GM21528 (cell line): ENCODE measurements around the gene MCU.
"Not testable (repeated sequence)": the region's sequence is repeated elsewhere in the genome, so short reads cannot be mapped to it uniquely, and the experiment has no call there.

Experiments
- ATAC-seq: cut with Tn5 transposase; IDR thresholded peaks from one replicate; pipeline ENCODE4 v1.9.1; 2021; ENCODE audit warnings: mild to moderate bottlenecking, moderate library complexity; ENCODE audit not compliant: unreplicated experiment, low FRiP score

Gene MCU

DNA sequence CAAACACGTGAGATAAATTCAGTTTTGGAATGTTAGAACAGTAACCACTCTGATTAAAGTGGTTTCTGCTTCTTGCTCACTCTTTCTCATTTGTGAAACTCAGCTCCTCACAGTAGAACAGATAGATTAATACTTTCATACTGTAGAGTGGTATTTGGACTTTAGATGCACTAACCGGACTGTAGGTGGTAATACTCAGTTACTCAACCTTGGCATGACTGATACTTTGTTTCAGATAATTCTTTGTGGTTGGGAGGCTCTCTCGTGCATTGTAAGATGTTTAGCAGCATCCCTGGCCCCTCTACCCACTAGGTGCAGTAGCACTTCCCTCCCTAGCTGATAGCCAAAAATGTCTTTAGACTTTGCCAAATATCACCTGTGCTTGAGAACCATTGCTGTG lies 37.6 kb downstream of the MCU start:
- ATAC-seq: no peak

DNA sequence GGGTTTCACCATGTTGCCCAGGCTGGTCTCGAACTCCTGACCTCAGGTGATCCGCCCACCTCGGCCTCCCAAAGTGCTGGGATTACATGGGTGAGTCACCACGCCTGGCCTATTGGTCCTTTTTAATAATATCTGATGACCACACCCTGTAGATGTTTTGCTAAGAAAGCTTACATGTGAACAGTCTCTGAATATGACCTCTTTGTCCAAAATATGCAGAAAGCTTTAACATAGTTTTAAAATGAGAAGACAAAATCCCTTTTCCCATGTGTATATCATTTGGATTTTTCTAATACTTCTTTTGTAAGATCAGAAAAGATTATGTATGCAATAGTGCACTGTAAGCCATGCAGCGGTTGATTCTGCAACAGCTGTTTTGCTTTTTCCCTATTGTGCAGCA lies 38.5 kb downstream of the MCU start:
- no peak for ATAC-seq

DNA sequence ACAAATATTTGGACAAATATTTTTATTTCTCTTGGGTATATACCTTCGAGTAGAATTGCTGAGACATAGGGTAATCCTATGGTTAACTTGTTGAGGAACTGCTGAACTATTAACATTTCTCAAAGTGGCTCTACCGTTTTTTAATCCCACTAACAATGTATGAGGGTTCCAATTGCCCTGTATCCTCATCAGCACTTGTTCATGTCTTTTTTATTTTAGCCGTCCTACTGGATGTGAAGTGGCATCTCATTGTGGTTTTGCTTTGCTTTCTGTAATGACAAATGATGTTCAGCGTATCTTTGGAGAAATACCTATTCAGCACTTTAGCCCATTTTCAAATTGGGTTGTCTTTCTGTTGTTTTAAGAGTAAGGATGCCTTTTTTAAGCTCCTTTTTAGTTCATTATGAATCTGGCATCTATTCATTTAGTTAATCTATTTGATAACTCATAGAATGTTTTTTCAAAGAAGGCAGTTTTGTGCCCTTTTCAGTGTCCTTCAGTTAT lies 40.0 kb downstream of the MCU start:
- ATAC-seq: no peak

DNA sequence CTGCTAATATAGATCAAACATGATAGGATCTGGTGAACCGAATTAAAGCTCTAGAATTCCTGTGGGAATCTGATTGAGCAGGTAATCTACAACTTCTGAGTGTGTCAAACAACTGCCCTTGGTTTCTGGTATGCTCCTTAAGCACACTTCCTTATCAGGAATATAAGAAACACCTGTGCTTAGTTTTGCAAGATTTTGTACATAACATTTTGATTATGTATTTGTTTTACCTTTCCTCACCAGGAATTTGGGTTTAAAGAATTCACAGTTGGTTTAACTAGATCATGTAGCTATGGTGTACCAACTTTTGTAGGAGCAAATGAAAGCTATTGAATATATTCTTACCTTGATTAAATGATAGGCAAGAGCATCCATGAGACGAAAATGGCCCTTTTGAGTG lies 40.6 kb downstream of the MCU start:
- no peak for ATAC-seq

DNA sequence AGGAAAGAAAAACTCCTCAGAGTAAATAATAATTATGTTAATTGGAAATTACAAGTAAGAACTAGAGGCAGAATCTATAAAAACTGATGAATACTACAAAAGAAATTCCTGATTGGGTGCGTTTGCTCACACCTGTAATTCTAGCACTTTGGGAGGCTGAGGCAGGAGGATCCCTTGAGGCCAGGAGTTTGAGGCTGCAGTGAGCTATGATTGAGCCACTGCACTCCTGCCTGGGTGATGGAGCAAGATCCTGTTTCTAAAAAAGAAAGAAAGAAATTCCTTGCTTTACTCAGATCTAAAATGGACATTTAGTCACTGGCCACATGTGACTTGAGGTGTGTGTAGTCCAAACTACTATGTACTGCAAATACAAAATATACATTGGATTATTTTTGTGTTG lies 42.0 kb downstream of the MCU start:
- ATAC-seq: no peak

DNA sequence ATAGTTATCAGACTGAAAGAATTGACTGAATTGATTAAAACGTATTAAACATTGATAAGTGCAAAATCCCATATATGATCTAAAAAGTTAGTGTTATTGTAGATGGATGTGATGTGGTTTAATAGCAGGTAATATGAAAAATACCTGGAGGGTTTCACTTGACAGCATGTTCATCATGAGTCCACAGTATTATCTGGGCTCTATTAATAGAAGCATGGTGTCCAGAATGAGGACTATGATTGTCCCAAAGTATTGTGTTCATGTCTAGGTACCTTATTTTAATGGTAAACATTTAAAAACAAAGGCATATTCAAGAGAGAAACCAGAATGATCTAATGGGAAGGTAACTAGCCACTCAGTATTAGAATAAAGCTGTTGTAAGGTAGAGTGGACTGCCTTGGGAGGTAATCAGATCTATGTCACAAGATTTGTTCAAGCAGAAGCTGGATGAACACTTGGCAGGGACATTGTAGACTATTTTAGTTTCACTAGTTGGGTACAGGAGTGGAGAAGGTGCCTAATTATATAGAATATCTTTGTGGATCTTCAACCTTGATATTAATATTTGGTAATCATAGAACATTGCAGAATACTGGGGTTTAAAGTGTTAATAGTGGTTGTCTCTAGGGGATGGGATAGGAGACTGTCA lies 43.5 kb downstream of the MCU start:
- ATAC-seq: no peak

DNA sequence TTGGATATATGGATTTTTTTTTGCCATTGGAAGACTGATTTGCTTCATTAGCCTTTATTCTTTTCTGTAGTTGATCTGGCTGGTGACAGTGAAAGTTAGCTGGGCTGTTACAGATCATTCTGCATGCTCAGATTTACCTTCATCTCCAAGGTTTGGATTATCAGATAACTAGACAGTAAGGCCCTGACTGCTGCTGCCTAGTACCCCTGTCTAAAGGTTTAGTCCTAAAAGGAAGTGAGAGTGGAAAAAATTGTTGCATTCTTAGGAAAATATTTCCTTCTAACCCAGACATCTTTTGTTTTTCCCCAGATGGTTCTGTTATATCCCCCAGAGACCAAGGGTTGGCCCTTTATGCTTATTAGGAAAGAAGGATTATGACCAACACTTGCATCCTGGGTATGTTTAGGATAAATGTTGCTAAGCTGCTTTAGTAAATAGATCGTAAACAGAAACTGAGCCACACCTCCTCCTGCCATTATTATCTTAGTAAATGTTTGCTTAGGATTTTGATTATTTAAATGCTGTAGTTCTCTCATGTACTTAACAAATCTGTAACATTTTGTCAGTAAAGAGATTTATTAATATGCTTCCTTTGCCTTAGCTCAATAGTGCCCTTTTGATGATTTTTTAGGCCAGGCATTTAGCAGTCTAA lies 44.4 kb downstream of the MCU start:
- no peak for ATAC-seq

DNA sequence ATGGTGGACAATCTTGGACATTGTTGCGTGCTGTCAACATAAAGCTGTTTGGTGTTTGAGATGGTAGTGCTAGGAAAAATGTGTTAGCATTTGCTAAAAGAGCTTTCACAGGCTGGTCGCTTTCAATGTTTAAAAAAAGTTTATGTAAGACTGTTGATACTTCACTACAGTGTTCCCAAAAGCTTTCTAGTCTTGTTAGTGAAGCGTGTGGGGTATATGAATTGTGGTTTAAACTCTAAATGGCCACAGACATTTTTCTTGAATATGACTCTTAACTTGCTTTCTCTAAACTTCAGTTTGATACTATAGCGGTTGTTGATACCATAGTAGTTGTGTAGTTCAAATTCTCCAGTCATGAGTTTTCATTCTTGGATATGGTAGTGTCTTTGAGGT lies 44.9 kb downstream of the MCU start:
- ATAC-seq: no peak

DNA sequence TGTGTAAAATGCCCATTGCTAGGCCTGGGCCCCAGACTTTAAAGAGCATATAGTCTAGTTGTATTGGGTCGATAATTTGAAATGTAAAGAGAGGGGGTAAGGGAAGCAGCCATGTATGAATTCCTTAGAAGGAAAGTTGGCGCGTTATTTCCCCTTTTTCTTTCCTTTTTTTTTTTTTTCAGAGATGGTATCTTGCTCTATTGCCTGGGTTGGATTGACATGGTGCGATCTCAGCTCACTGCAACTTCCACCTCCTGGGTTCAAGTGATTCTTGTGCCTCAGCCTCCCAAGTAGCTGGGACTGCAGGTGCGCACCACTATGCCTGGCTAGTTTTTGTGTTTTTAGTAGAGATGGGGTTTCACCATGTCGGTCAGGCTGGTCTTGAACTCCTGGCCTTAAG lies 45.4 kb downstream of the MCU start:
- not testable (repeated sequence) for ATAC-seq

DNA sequence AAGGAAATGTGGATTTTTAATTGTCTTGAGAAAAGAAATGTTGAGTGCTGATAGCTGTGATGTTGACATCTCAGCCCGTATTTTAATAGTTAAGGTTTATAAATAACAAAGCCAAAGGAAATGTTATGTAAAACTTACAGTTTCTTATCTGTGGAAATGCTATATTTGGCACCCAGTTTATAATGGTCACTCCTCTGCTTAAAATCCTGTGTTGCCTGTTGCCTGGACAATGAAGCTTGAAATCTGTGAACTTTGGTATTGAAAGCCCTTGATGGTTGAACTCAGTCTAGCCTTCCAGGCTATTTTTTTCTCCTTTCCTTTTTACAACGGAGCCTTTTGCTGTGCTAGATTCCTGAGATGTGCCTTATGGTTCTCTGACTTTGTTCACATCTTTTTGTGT lies 46.5 kb downstream of the MCU start:
- ATAC-seq: no peak

DNA sequence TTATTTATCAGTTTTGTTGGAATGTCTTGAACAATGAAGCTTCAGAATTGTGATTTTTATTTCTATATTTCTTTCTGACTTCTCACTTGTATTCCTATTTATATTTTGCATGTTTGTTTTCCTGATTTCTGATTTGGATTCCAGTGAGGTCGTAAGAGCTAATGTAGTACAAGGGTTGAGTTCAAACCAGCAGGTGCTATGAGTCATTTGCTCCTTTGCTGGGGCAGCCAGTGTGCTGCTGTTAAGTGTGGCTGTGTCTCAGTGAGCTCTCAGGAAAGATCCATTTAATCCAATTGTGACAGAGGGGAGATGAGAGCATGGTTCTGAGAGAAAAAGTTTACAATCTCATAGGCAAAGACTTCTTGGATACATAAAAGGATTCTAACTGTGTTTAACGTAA lies 48.6 kb downstream of the MCU start:
- no peak for ATAC-seq

DNA sequence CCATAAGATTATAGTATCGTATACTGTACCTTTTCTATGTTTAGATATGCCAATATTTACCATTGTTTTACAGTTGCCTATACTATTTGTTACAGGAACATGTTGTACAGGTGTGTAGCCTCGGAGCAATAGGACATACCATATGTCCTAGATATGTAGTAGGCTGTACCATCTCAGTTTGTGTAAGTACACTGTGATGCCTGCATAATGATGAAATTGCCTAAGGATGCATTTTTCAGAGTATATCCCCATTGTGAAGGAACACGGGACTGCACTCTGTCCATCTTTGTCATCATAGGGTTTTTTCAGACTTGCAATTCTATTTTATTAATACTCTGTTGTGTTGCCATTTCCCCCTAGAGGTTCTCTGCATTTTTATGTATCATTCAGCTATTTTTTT lies 50.1 kb downstream of the MCU start:
- ATAC-seq: no peak

DNA sequence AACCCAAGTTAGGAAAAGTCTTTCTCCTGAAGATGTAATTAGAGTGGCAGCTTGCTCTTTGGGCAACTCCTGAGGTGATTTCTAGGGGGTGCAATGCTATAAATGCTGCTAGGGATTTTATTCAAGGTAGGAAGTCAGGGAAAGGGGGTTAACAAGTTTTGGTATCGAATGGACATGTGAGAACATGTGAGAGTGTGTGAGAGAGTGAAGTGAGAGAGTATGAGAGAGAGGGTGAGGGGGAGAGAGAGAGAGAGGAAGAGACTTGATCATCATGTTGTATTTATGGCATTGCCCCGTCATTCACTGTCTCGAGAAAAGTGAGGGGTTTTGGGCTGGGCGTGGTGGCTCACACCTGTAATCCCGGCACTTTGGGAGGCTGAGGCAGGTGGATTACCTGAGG lies 50.9 kb downstream of the MCU start:
- ATAC-seq: no peak

DNA sequence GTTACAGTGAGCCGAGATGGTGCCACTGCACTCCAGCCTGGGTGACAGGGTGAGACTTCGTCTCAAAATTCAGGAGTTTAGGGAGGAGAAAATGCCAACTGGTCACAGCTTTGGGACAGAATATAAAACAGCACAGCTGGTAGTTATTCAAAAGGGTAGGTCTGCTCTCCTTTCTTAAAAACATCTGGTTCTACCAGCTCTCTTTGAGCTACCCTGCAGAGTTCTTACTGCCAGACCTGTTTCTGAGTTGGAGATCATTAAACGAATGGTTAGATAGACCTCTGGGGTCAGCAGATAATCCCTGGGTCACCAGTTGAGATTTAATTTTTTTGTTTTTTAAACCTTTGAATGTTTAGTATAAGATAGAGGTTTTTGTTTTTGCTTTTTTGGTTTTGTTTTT lies 52.6 kb downstream of the MCU start:
- no peak for ATAC-seq

DNA sequence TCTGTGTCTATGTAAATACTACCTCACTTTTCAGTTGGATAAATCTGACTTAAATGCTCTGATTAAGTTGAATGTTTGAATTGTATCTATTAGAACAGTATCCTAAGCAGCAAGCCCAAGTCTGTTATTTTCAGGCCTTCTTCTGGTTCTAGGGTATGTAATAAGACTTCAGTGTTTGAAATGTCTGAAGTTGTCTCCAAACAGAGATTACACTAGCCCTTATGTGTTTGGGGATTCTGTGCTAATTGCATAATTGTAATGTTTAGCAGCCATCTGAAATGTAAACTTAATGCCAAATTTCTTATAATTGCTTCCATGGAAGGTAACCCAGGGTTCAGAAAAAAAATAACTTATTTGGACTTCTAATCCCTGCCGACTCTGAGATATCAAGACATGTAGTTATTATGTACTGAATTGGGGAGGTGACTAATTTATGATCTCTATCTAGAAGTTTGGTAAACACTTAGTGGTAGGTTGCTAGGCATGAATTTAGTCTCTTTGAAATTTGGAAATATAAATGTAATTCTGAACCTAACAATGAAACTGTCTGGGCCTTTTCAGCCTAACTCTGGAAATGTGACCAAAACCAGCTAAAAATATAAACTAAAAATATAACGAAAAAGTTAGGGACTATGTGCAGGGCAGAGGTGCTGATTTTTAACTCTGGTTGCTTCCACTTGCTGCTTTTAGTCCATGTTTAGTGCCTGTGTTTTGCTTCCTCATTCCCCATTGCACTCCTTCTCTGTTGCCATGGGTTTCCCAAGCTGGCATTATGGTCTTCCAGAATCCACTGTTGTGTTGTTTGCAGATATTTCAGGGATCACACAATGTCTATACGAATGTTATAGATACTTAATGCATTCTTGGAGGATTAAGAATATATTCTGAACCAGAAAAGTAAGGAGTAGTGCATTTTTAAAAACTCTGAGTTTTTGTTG lies 54.8 kb downstream of the MCU start:
- no peak for ATAC-seq

DNA sequence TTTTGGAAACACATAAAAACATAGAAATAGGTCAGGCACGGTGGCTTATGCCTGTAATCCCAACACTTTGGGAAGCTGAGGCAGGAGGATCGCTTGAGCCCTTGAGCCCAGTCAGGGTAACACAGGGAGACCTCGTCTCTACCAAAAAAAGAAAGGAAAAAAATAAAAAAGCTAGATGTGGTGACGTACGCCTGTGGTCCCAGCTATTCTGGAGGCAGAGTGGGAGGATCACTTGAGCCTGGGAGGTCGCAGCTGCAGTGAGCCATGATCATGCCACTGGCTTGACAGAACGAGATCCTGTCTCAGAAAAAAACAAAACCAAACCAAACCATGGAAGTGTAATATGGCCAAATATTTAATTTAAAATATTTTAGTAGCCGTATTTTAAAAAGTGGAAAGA lies 55.6 kb downstream of the MCU start:
- no peak for ATAC-seq

DNA sequence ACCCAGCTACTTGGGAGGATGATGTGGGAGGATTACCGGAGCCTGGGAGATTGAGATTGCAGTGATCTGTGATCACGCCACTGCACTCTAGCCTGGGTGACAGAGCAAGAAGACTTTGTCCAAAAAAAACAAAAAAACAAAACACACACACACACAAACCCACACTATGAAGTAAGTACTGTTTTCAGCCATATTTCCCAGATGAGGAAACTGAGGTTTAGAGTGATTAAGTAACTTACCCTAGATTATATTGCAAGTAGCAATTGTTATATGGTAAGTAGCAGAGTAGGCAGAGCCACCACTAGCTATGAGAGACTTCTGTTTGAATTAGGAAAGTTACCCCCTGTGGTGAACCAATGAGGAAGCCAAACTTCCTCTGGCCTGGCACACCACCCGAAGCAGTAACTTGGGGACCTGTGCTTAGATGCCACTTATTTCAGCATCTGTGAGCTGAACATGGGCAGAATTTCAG lies 61.9 kb downstream of the MCU start:
- ATAC-seq: no peak

DNA sequence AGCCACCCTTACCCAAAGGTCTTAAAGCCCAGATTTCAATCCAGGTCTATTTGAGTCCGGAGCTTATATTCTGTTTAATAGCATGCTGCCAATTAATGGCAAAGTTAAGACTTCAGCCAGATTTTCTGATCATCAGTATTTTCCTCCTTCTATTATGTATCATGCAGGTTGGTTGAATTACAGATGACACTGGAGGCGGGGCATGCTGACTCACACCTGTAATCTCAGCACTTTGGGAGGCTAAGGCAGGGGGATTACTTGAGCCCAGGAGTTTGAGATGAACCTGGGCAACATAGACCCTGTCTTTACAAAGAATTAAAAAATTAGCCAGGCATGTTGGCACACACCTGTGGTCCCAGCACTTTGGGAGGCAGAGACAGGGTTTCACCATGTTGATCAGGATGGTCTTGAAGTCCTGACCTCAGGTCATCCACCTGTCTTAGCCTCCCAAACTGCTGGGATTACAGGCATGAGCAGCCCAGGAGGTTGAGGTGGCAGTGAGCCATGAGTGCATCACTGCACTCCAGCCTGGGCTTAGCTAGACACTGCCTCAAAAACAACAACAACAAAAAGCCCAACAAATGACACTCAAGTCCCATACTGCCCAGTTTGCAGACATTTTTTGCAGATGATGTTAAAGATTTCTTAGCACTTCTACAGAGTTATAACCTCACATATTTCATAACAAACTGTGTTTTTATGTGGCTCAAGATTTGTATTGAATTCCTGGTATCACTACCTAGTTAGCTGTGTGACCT lies 62.5 kb downstream of the MCU start:
- no peak for ATAC-seq

DNA sequence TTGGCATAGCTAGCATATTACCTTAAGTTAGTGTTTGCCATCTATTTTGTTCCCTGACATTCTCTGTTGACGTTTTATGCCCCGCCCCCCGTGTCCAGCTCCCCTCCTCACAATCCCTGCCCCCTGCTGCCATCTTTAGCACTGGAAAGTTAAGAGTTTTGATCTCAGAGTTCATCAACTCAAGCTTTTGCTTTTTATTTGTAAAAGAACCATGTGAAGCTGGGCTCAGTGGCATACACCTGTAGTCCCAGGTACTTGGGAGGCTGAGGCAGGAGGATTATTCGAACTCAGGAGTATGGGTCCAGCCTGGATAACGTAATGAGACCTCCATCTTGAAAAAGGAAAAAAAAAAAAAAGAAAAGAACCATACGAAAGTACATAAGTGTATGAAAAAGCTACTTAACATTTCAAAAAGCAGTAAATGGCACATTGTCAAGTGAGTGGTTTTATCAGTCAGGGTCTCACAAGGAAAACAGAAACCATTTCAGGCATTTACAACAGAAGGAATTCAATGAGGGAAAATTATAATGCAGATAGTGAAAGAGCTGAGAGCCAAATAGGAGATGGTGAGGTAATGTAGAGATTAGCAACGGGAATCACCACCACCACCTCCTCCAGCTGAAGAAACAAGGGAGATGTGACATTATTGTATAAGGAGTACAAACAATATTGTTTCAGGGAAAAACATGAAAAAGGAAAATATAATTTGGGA lies 64.9 kb downstream of the MCU start:
- ATAC-seq: no peak

DNA sequence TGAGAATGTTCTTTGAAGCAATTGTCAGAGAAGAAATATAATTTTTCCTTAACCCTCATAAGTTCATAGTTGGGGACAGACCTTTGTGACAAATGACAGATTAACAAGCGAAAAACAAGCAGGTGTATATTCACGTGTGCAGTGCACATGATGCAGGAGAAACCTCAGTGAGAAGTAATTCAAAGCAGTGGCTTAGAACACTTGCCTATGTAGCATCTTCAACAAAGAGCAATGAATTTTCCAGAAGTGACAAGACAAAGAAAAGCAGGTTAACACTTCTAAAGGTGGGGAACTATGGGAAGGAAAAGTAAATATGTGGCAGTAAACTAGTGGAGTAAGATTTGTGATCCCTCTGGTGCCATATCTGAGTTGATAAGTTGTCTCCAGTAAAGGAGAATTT lies 65.8 kb downstream of the MCU start:
- ATAC-seq: no peak
